NB4 (cell line): Measurements from ENCODE around the gene THBS4.

Experiments used
- DNase-seq: peaks from one replicate; pipeline ENCODE4 v3.0.0; 2010; ENCODE audit warnings: low read depth
- H3K4me3 ChIP-seq: one replicate; pipeline ENCODE4 v1.5.1; 2011; ENCODE audit warnings: mild to moderate bottlenecking, low read depth, low read length, moderate library complexity
- CTCF ChIP-seq: IDR thresholded peaks from one replicate; pipeline ENCODE4 v1.5.1; 2012; ENCODE audit warnings: low read depth, low read length
- MAX ChIP-seq: IDR thresholded peaks from 2 replicates; pipeline ENCODE4 v1.6.1; 2011; ENCODE audit warnings: low read depth, low read length
- MYC ChIP-seq: IDR thresholded peaks from 2 replicates; pipeline ENCODE4 v1.6.1; 2011; ENCODE audit warnings: low read depth, low read length
- POLR2A ChIP-seq: IDR thresholded peaks from 2 replicates; pipeline ENCODE4 v1.6.1; 2011; ENCODE audit warnings: mild to moderate bottlenecking; ENCODE audit not compliant: insufficient read length; ENCODE audit errors: extremely low read depth

Gene THBS4

GRCh38 chr5:80033513-80033912 is 1.6 kb upstream of the THBS4 start:
- DNase-seq = no peak
- TF ChIP-seq CTCF (no peak), MAX (no peak)
- no peak overlapping the region for H3K4me3 ChIP-seq

- H3K4me3 ChIP-seq = no peak overlapping the region
- DNase-seq = no peak
- TF ChIP-seq MYC (no peak), CTCF (no peak), MAX (no peak), POLR2A (no peak)
These were observed 589 bp upstream of the THBS4 start for GRCh38 chr5:80034559-80034958.

- H3K4me3 ChIP-seq = no peak overlapping the region
- TF ChIP-seq MYC = no peak
- no peak for DNase-seq
These were observed 691 bp downstream of the THBS4 start for GRCh38 chr5:80035839-80036238.

- DNase-seq = no peak
- no peak overlapping the region for H3K4me3 ChIP-seq
- TF ChIP-seq POLR2A (no peak), CTCF (no peak), MAX (no peak), MYC (no peak)
These were observed 1.5 kb downstream of the THBS4 start for GRCh38 chr5:80036615-80037014.

- no peak overlapping the region for H3K4me3 ChIP-seq
- TF ChIP-seq POLR2A (no peak), MYC (no peak), CTCF (no peak), MAX (no peak)
- no peak for DNase-seq
These were observed 2.2 kb downstream of the THBS4 start for GRCh38 chr5:80037366-80037765.

- TF ChIP-seq MYC = no peak
- no peak for TF ChIP-seq POLR2A
- TF ChIP-seq MAX = no peak
- TF ChIP-seq CTCF = no peak
- DNase-seq = no peak
- H3K4me3 ChIP-seq = no peak overlapping the region
These were observed 4.5 kb downstream of the THBS4 start for GRCh38 chr5:80039650-80040049.
